Trophoblast cell (in vitro differentiated cells and primary cell): ENCODE results near the gene HMGN3.

ENCODE experiments used
- DNase-seq, 2 donors: peaks; one replicate each; pipeline ENCODE4 v3.0.0-alpha.2; 2016
- H2AFZ ChIP-seq: 2 replicates; pipeline ENCODE4 v1.6.1; 2013; ENCODE audit warnings: low read length, moderate library complexity, mild to moderate bottlenecking; ENCODE audit not compliant: insufficient read depth, poor library complexity
- H2AK5ac ChIP-seq: 2 replicates; pipeline ENCODE4 v1.6.1; 2013; ENCODE audit warnings: mild to moderate bottlenecking, low read length
- H2BK120ac ChIP-seq: 2 replicates; pipeline ENCODE4 v1.6.1; 2013; ENCODE audit warnings: low read length, mild to moderate bottlenecking, moderate library complexity; ENCODE audit not compliant: insufficient read depth, poor library complexity
- H2BK12ac ChIP-seq: 2 replicates; pipeline ENCODE4 v1.6.1; 2013; ENCODE audit warnings: mild to moderate bottlenecking, low read length, moderate library complexity
- H2BK5ac ChIP-seq: 2 replicates; pipeline ENCODE4 v1.6.1; 2013; ENCODE audit warnings: low read length, low read depth, moderate library complexity, mild to moderate bottlenecking; ENCODE audit not compliant: poor library complexity
- H3K14ac ChIP-seq: 2 replicates; pipeline ENCODE4 v1.6.1; 2013; ENCODE audit warnings: mild to moderate bottlenecking, low read length
- H3K18ac ChIP-seq: 2 replicates; pipeline ENCODE4 v1.6.1; 2013; ENCODE audit warnings: mild to moderate bottlenecking, low read length
- H3K23ac ChIP-seq: 2 replicates; pipeline ENCODE4 v1.6.1; 2013; ENCODE audit warnings: low read length
- H3K27ac ChIP-seq: 2 replicates; pipeline ENCODE4 v1.5.1; 2013; ENCODE audit warnings: low read depth, mild to moderate bottlenecking, inconsistent platforms, low read length, moderate library complexity
- H3K27me3 ChIP-seq: 2 replicates; pipeline ENCODE4 v1.6.1; 2013; ENCODE audit warnings: inconsistent platforms, mild to moderate bottlenecking, low read length, moderate library complexity; ENCODE audit not compliant: insufficient read depth
- H3K36me3 ChIP-seq, 2 experiments: 1 replicate in 1 of 2; 2 replicates in 1 of 2; pipeline ENCODE4 v1.6.1; 2013; ENCODE audit warnings: low read length in 2 of 2, mild to moderate bottlenecking in 2 of 2, moderate library complexity in 1 of 2; ENCODE audit not compliant: insufficient read depth in 2 of 2, control insufficient read depth in 1 of 2
- H3K4ac ChIP-seq: 2 replicates; pipeline ENCODE4 v1.6.1; 2013; ENCODE audit warnings: low read depth, mild to moderate bottlenecking, low read length, moderate library complexity
- H3K4me1 ChIP-seq, 2 experiments: 1 replicate in 1 of 2; 2 replicates in 1 of 2; pipeline ENCODE4 v1.6.1; 2013; ENCODE audit warnings: low read length in 2 of 2, mild to moderate bottlenecking in 2 of 2, moderate library complexity in 1 of 2; ENCODE audit not compliant: insufficient read depth in 2 of 2, control insufficient read depth in 1 of 2
- H3K4me2 ChIP-seq: 2 replicates; pipeline ENCODE4 v1.6.1; 2013; ENCODE audit warnings: inconsistent platforms, mild to moderate bottlenecking, low read length, moderate library complexity
- H3K4me3 ChIP-seq: 2 replicates; pipeline ENCODE4 v1.5.1; 2013; ENCODE audit warnings: mild to moderate bottlenecking, low read depth, low read length, inconsistent platforms
- H3K79me1 ChIP-seq: one replicate; pipeline ENCODE4 v1.6.1; 2013; ENCODE audit warnings: low read length
- H3K79me2 ChIP-seq: 2 replicates; pipeline ENCODE4 v1.6.1; 2013; ENCODE audit warnings: low read length, mild to moderate bottlenecking; ENCODE audit not compliant: control insufficient read depth, insufficient read depth, poor library complexity
- H3K9ac ChIP-seq: 2 replicates; pipeline ENCODE4 v1.6.1; 2013; ENCODE audit warnings: mild to moderate bottlenecking, low read length
- H3K9me3 ChIP-seq: 2 replicates; pipeline ENCODE4 v1.6.1; 2013; ENCODE audit warnings: low read depth, mild to moderate bottlenecking, control low read depth, inconsistent platforms, low read length; ENCODE audit not compliant: insufficient read depth
- H4K12ac ChIP-seq: 2 replicates; pipeline ENCODE4 v1.6.1; 2013; ENCODE audit warnings: low read depth, mild to moderate bottlenecking, low read length, moderate library complexity
- H4K8ac ChIP-seq: 2 replicates; pipeline ENCODE4 v1.6.1; 2013; ENCODE audit warnings: low read depth, mild to moderate bottlenecking, low read length, moderate library complexity
- H4K91ac ChIP-seq: one replicate; pipeline ENCODE4 v1.6.1; 2013; ENCODE audit warnings: low read depth, mild to moderate bottlenecking, low read length, moderate library complexity
- WGBS: extraction: QIAGEN DNeasy Blood & Tissue Kit; methylation state at CpG from one replicate; pipeline ENCODE4 v1.1.7; 2013; ENCODE audit warnings: missing lambda C conversion rate; ENCODE audit not compliant: insufficient read length, insufficient coverage; ENCODE audit errors: extremely low coverage; 5-methylcytosine and 5-hydroxymethylcytosine counted together

HMGN3 gene

GRCh38 chr6:79233611-79234149 is 802 bp downstream of the HMGN3 start:
- Histone ChIP-seq H4K8ac (peak overlapping the region; percentile 83), H3K79me2 (peaks cover 6% of the 10 kb centered on the region), H3K23ac (no peak overlapping the region), H3K4me3 (peak overlapping the region; percentile 80), H3K14ac (peak overlapping the region; percentile 53), H3K9ac (peak overlapping the region; percentile 72), H3K9me3 (no peaks in the 10 kb centered on the region), H2BK12ac (no peak overlapping the region), H3K36me3 (no peaks in the 10 kb centered on the region), H3K4ac (peak overlapping the region; percentile 71), H3K18ac (peak overlapping the region; percentile 77), H2AFZ (peak overlapping the region; percentile 69), H4K91ac (peak overlapping the region; percentile 84), H3K79me1 (peaks cover 7% of the 10 kb centered on the region), H3K4me2 (peak overlapping the region; percentile 57), H2BK5ac (peak overlapping the region; percentile 59), H3K27ac (peak overlapping the region; percentile 57), H2BK120ac (peak overlapping the region; percentile 47), H4K12ac (peak overlapping the region; percentile 68), H2AK5ac (no peak overlapping the region), H3K4me1 (peaks cover 2% of the 10 kb centered on the region in 2 experiments), H3K27me3 (no peaks in the 10 kb centered on the region)
- WGBS, result no CpG with 5 or more reads among the region's 41 CpGs
- DNase-seq, result peak; percentile 93 to 95

GRCh38 chr6:79232696-79233462 is 1.6 kb downstream of the HMGN3 start:
- Histone ChIP-seq H3K27ac (peak overlapping the region; percentile 57), H3K79me2 (peaks cover 6% of the 10 kb centered on the region), H3K9ac (no peak overlapping the region), H3K4me2 (peak overlapping the region; percentile 57), H2BK120ac (no peak overlapping the region), H3K4me1 (peaks cover 2% of the 10 kb centered on the region in 2 experiments), H3K14ac (no peak overlapping the region), H3K9me3 (no peaks in the 10 kb centered on the region), H3K4ac (no peak overlapping the region), H4K12ac (no peak overlapping the region), H3K23ac (no peak overlapping the region), H3K4me3 (no peak overlapping the region), H3K79me1 (peaks cover 7% of the 10 kb centered on the region), H4K8ac (no peak overlapping the region), H3K18ac (no peak overlapping the region), H2BK5ac (no peak overlapping the region), H4K91ac (peak overlapping the region; percentile 84), H2AFZ (no peak overlapping the region), H2AK5ac (no peak overlapping the region), H3K36me3 (no peaks in the 10 kb centered on the region), H2BK12ac (no peak overlapping the region), H3K27me3 (no peaks in the 10 kb centered on the region)
- DNase-seq, result peak in 1 of 2 donors; percentile 56
- no CpG with 5 or more reads among the region's 6 CpGs for WGBS

- Histone ChIP-seq H3K18ac (no peak overlapping the region), H3K9ac (no peak overlapping the region), H3K4ac (no peak overlapping the region), H4K8ac (no peak overlapping the region), H3K27me3 (no peaks in the 10 kb centered on the region), H4K91ac (no peak overlapping the region), H3K23ac (no peak overlapping the region), H3K4me2 (no peak overlapping the region), H2BK5ac (no peak overlapping the region), H3K27ac (no peak overlapping the region), H2BK12ac (no peak overlapping the region), H2AK5ac (no peak overlapping the region), H2AFZ (no peak overlapping the region), H2BK120ac (no peak overlapping the region), H3K4me3 (no peak overlapping the region), H3K36me3 (no peaks in the 10 kb centered on the region), H3K79me1 (peaks cover 7% of the 10 kb centered on the region), H3K9me3 (no peaks in the 10 kb centered on the region), H3K4me1 (peaks cover 2% of the 10 kb centered on the region in 2 experiments), H3K79me2 (peaks cover 6% of the 10 kb centered on the region), H3K14ac (no peak overlapping the region), H4K12ac (no peak overlapping the region)
- peak in 1 of 2 donors; percentile 38 for DNase-seq
These were observed 2.8 kb downstream of the HMGN3 start for GRCh38 chr6:79231666-79232065.

- H2BK120ac ChIP-seq, result no peak overlapping the region
- H3K79me1 ChIP-seq, result peaks cover 7% of the 10 kb centered on the region
- no CpG with 5 or more reads among the region's 4 CpGs for WGBS
- H3K4me2 ChIP-seq, result no peak overlapping the region
- no peak overlapping the region for H3K18ac ChIP-seq
- no peak overlapping the region for H2AFZ ChIP-seq
- peaks cover 2% of the 10 kb centered on the region in 2 experiments for H3K4me1 ChIP-seq
- peak; percentile 47 to 80 for DNase-seq
- H3K4ac ChIP-seq, result no peak overlapping the region
- no peak overlapping the region for H3K4me3 ChIP-seq
- no peak overlapping the region for H4K12ac ChIP-seq
- H2BK12ac ChIP-seq, result no peak overlapping the region
- no peak overlapping the region for H2BK5ac ChIP-seq
- H3K9me3 ChIP-seq, result no peaks in the 10 kb centered on the region
- H4K91ac ChIP-seq, result no peak overlapping the region
- no peak overlapping the region for H3K23ac ChIP-seq
- H3K27me3 ChIP-seq, result no peaks in the 10 kb centered on the region
- H3K27ac ChIP-seq, result no peak overlapping the region
- H3K14ac ChIP-seq, result no peak overlapping the region
- no peaks in the 10 kb centered on the region for H3K36me3 ChIP-seq
- H3K9ac ChIP-seq, result no peak overlapping the region
- no peak overlapping the region for H2AK5ac ChIP-seq
- H4K8ac ChIP-seq, result no peak overlapping the region
- peaks cover 6% of the 10 kb centered on the region for H3K79me2 ChIP-seq
These were observed 3.4 kb downstream of the HMGN3 start for GRCh38 chr6:79231101-79231500.
